HG03196 (cell line): ENCODE results near the gene CRB2.
"Not testable (repeated sequence)": the region's sequence is repeated elsewhere in the genome, so short reads cannot be mapped to it uniquely, and the experiment has no call there.

ENCODE experiments used
- ATAC-seq: cut with Tn5 transposase; IDR thresholded peaks from one replicate; pipeline ENCODE4 v1.9.1; 2021; ENCODE audit not compliant: unreplicated experiment

The CRB2 gene

GRCh38 chr9:123327697-123328100, 28.3 kb upstream of the CRB2 start:
- no peak for ATAC-seq

- ATAC-seq, result no peak
Measured at GRCh38 chr9:123329329-123329955, 26.6 kb upstream of the CRB2 start.

GRCh38 chr9:123331346-123332060, 24.5 kb upstream of the CRB2 start:
- no peak for ATAC-seq

GRCh38 chr9:123333058-123333669, 22.8 kb upstream of the CRB2 start:
- ATAC-seq, result not testable (repeated sequence)

- no peak for ATAC-seq
Measured at GRCh38 chr9:123334639-123335038, 21.4 kb upstream of the CRB2 start.

GRCh38 chr9:123335193-123335985, 20.6 kb upstream of the CRB2 start:
- ATAC-seq, result no peak

GRCh38 chr9:123335986-123336329, 20.0 kb upstream of the CRB2 start:
- ATAC-seq, result no peak

- ATAC-seq, result no peak
Measured at GRCh38 chr9:123336449-123336848, 19.5 kb upstream of the CRB2 start.

- no peak for ATAC-seq
Measured at GRCh38 chr9:123336959-123337358, 19.0 kb upstream of the CRB2 start.

- ATAC-seq, result peak; percentile 20
Measured at GRCh38 chr9:123337971-123338370, 18.0 kb upstream of the CRB2 start.

- peak; percentile 55 for ATAC-seq
Measured at GRCh38 chr9:123338710-123339665, 17.0 kb upstream of the CRB2 start.

- peak; percentile 38 for ATAC-seq
Measured at GRCh38 chr9:123339666-123340510, 16.1 kb upstream of the CRB2 start.

GRCh38 chr9:123341816-123342215, 14.2 kb upstream of the CRB2 start:
- no peak for ATAC-seq

GRCh38 chr9:123342247-123342646, 13.8 kb upstream of the CRB2 start:
- ATAC-seq, result no peak

GRCh38 chr9:123343443-123344191, 12.4 kb upstream of the CRB2 start:
- peak; percentile 28 for ATAC-seq

GRCh38 chr9:123344192-123344949, 11.6 kb upstream of the CRB2 start:
- no peak for ATAC-seq

GRCh38 chr9:123345567-123345955, 10.4 kb upstream of the CRB2 start:
- no peak for ATAC-seq

GRCh38 chr9:123346026-123346425, 10.0 kb upstream of the CRB2 start:
- ATAC-seq, result no peak
